Esophagus squamous epithelium (tissue), 5 donors: Measurements from ENCODE around the gene CREBBP. TPM values are rescaled to one million over a fixed set of nuclear protein-coding genes. Genes with fewer than 3 reads are reported as not detected.

Experiments used
- DNase-seq: peaks from one replicate; lab custom pipeline; 2025; lab: John Stamatoyannopoulos, UW
- H3K27ac ChIP-seq, 4 donors: fragments of 200-600 bp; sonication (generic); one replicate each; pipeline ENCODE4 v1.5.1; 2016 to 2019; ENCODE audit warnings: mild to moderate bottlenecking in 1 of 4
- H3K27me3 ChIP-seq, 4 donors: fragments of 200-600 bp; sonication (generic); 1 replicate in 3 of 4; 2 replicates in 1 of 4; pipeline versions ENCODE4 v1.5.1 to v1.6.0; 2017 to 2021; ENCODE audit warnings: antibody characterized with exemption in 1 of 4
- H3K36me3 ChIP-seq, 3 donors: fragments of 200-600 bp; sonication (generic); one replicate each; pipeline ENCODE4 v1.5.1; 2016 to 2019
- H3K4me1 ChIP-seq, 3 donors: fragments of 200-600 bp; sonication (generic); one replicate each; pipeline ENCODE4 v1.5.1; 2017 to 2019
- H3K4me3 ChIP-seq, 4 donors: fragments of 200-600 bp; sonication (generic); 1 replicate in 3 of 4; 2 replicates in 1 of 4; pipeline ENCODE4 v1.5.1; 2016 to 2019; ENCODE audit warnings: mild to moderate bottlenecking in 2 of 4, moderate library complexity in 1 of 4
- H3K9me3 ChIP-seq, 3 donors: fragments of 200-600 bp; sonication (generic); one replicate each; pipeline ENCODE4 v1.5.1; 2016 to 2019
- CTCF ChIP-seq, 6 experiments: fragments of 450-650 bp in 4 of 6; fragments of 200-600 bp in 2 of 6; sonication (generic) in 2 of 6; IDR thresholded peaks; one replicate each; pipeline ENCODE4 v1.5.1; 2016 to 2019; ENCODE audit warnings: antibody characterized with exemption in 6 of 6, mild to moderate bottlenecking in 4 of 6, moderate library complexity in 4 of 6
- POLR2A ChIP-seq, 4 donors: fragments of 450-650 bp; IDR thresholded peaks; one replicate each; pipeline ENCODE4 v1.6.1; 2017; ENCODE audit warnings: antibody characterized with exemption in 4 of 4, mild to moderate bottlenecking in 4 of 4, moderate library complexity in 3 of 4
- WGBS, 2 donors: methylation state at CpG; one replicate each; pipeline ENCODE4 v1.1.5; 2018; 5-methylcytosine and 5-hydroxymethylcytosine counted together
- intact Hi-C: fragments of 100-400 bp; cut with DNase I; formaldehyde crosslinking; loops from one replicate; pipeline ENCODE4 v1.15.0; 2022
- total RNA-seq, 4 donors: library from RNA; depleted of rRNA; stranded (reverse); fragments of >200 nt; gene quantifications; one replicate each; pipeline ENCODE4 v1.1.0, GENCODE V29; 2016
- donor health status: DM: yes; HTN: yes; CAD: no.

CREBBP gene
- total RNA-seq, 4 donors from 2014 or later: 14.5 to 53.6 (median 37.5) TPM

DNA sequence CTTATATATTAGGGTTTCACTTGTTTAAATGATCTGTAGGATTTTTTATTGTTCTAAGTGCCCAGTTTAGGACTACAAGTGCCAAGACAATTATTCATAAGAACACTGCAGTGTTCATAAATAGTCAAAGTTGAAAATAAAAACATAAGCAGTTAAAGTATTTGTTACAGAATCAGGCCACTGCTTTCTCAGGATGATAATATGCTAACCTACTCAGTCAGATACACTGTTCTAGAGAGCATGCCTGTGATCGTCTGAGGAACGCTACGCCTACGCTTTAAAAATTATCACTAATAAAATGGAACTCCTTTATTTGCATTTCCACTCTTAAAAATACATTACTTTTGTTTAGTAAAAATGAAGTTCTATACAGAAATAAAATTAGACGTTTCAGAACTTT, 125.7 kb downstream of the CREBBP start:
- H3K4me1 ChIP-seq: peaks cover 0 to 7% (median 0%) of the 10 kb centered on the region in 3 donors
- peaks cover 22 to 97% (median 27%) of the 10 kb centered on the region in 3 donors for H3K36me3 ChIP-seq
- no peaks in the 10 kb centered on the region for H3K27me3 ChIP-seq
- no peaks in the 10 kb centered on the region for H3K9me3 ChIP-seq
- intact Hi-C loops: no loop called here
- DNase-seq: no peak
- no peak overlapping the region for H3K27ac ChIP-seq
- 88 to 89% methylated on average over 5 of the region's 5 CpGs for WGBS, 2 donors
- TF ChIP-seq POLR2A (IDR thresholded peaks at IDR 0.05): no peak
- TF ChIP-seq CTCF (IDR thresholded peaks at IDR 0.05): no peak
- no peak overlapping the region for H3K4me3 ChIP-seq

GRCh38 chr16:3754081-3754703, 126.3 kb downstream of the CREBBP start:
- Histone ChIP-seq H3K27ac (no peak overlapping the region), H3K9me3 (no peaks in the 10 kb centered on the region), H3K27me3 (no peaks in the 10 kb centered on the region), H3K4me3 (no peak overlapping the region), H3K36me3 (peaks cover 22 to 96% (median 27%) of the 10 kb centered on the region in 3 donors), H3K4me1 (peaks cover 0 to 7% (median 0%) of the 10 kb centered on the region in 3 donors)
- 85 to 86% methylated on average over 4 of the region's 4 CpGs for WGBS, 2 donors
- no peak for TF ChIP-seq POLR2A (IDR thresholded peaks at IDR 0.05)
- TF ChIP-seq CTCF (IDR thresholded peaks at IDR 0.05): no peak
- intact Hi-C loops: no loop called here
- DNase-seq: no peak

- Histone ChIP-seq H3K36me3 (peaks cover 22 to 96% (median 34%) of the 10 kb centered on the region in 3 donors), H3K27me3 (no peaks in the 10 kb centered on the region), H3K4me3 (no peak overlapping the region), H3K9me3 (no peaks in the 10 kb centered on the region), H3K27ac (no peak overlapping the region), H3K4me1 (peaks cover 0 to 7% (median 0%) of the 10 kb centered on the region in 3 donors)
- TF ChIP-seq POLR2A (IDR thresholded peaks at IDR 0.05) (no peak), CTCF (IDR thresholded peaks at IDR 0.05) (no peak)
- WGBS, 2 donors: 78 to 81% methylated on average over 15 of the region's 15 CpGs
- intact Hi-C loops: no loop called here
- DNase-seq: no peak
These were observed 127.5 kb downstream of the CREBBP start for GRCh38 chr16:3752984-3753383.

GRCh38 chr16:3751878-3752277, 128.6 kb downstream of the CREBBP start:
- H3K4me1 ChIP-seq: peaks cover 0 to 7% (median 0%) of the 10 kb centered on the region in 3 donors
- TF ChIP-seq CTCF (IDR thresholded peaks at IDR 0.05) (no peak), POLR2A (IDR thresholded peaks at IDR 0.05) (no peak)
- H3K9me3 ChIP-seq: no peaks in the 10 kb centered on the region
- 88 to 92% methylated on average over 8 of the region's 8 CpGs for WGBS, 2 donors
- H3K4me3 ChIP-seq: no peak overlapping the region
- no peak overlapping the region for H3K27ac ChIP-seq
- intact Hi-C loops: no loop called here
- H3K27me3 ChIP-seq: no peaks in the 10 kb centered on the region
- H3K36me3 ChIP-seq: peaks cover 14 to 96% (median 25%) of the 10 kb centered on the region in 3 donors
- DNase-seq: no peak

- DNase-seq: no peak
- Histone ChIP-seq H3K4me3 (no peak overlapping the region), H3K27ac (no peak overlapping the region), H3K9me3 (no peaks in the 10 kb centered on the region), H3K36me3 (peaks cover 5 to 97% (median 36%) of the 10 kb centered on the region in 3 donors), H3K27me3 (no peaks in the 10 kb centered on the region), H3K4me1 (peaks cover 0 to 6% (median 0%) of the 10 kb centered on the region in 3 donors)
- no peak for TF ChIP-seq POLR2A (IDR thresholded peaks at IDR 0.05)
- no peak for TF ChIP-seq CTCF (IDR thresholded peaks at IDR 0.05)
- 78 to 81% methylated on average over 4 to 5 of the region's 5 CpGs for WGBS, 2 donors
- intact Hi-C loops: no loop called here
These were observed 132.2 kb downstream of the CREBBP start for GRCh38 chr16:3748307-3748706.
